ENCODE results near the gene CLDN2. TPM values are rescaled to one million over a fixed set of nuclear protein-coding genes. Genes with fewer than 3 reads are reported as not detected.

CLDN2 gene
- polyA plus RNA-seq, 5 donors, result 30.2 to 80.0 (median 60.5) TPM

DNA sequence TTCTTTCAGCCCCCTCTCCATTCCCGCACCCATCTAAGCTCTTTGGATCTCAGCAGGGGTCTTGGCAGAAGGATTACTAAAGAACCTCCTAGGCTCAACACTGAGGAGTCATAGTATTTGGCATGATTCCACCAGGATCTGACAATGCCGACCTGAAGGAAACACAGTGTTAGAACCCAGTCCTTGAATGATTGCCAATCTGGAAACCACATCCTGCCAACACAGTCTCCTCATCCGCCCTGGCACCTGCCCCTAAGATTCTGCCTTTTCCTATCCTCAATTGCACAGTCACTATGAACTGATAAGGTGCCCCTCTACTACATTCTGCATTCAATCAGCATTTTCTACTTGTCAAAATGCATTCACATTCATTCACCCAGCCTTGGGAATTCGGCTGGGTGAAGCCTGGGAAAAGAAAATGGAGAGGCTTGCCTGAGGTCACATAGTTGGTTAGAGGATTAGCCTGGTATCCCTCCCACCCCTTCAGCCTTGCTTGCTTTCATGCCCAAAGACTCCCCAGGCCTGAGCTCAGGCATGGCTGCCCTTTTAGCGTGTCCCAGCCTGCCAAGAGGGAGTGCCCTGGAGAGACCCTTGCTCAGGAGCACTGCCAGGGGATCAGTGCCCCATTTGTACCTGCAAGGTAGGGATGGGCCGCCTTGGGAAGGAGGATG, 2.2 kb upstream of the CLDN2 start:
- peak in 1 of 2 donors; percentile 13 for DNase-seq

DNA sequence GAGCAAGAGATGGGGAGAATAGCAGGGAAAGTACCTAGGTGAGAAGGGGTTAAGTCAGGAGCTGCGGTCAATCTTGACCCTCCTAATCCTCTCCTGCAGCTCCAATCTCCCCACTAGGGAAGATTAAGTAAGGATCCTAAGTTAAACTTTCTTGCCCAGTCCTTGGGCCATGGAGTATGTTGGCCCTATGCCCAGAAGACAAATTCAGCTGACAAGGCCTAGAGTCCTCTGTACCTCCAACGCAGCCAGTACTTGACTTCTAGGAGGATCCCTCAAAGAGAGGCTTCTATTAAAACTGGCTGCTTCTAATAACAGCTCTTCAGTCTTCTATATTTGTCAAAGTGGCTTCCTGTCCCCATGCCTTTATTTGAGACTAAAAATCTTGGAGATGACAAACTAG, 1.4 kb downstream of the CLDN2 start:
- DNase-seq, result no peak

DNA sequence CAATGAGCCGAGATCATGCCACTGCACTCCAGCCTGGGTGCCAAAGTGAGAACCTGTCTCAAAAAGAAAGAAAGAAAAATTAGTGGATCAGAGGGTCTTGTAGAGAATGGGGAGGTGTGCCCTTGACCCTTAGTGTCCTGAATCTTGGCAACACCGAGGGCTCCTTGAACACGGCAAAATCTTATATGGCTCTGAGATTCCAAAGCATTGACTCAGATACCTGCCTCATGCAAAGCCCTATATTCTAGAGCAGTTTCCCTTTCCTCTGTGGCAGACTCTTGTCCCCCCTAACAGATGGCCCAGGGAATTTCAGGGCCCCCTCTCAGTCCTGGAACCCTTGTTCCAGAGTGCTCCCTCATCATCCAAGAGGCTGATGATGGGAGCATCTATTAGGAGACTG, 6.8 kb downstream of the CLDN2 start:
- no peak for DNase-seq

DNA sequence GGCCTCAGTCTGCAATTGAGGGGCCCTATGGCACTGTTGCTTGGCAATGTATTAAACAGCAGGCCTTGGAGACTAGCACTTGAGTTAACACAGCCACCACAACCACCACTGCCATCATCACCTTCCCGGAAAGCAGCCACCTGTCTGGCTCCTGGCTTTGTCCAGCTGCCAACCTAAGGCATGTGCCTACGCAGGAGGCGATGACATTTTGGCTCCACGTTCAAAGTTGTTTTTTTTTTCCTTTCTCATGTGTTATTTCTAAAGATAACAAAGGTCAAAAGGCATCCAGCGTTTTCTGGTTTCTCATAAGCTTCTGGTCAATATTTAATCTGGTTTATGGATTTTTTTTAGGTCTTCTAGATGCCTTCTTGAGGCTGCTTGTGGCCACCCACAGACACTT, 7.5 kb downstream of the CLDN2 start:
- no peak for DNase-seq

DNA sequence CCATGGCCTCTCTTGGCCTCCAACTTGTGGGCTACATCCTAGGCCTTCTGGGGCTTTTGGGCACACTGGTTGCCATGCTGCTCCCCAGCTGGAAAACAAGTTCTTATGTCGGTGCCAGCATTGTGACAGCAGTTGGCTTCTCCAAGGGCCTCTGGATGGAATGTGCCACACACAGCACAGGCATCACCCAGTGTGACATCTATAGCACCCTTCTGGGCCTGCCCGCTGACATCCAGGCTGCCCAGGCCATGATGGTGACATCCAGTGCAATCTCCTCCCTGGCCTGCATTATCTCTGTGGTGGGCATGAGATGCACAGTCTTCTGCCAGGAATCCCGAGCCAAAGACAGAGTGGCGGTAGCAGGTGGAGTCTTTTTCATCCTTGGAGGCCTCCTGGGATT, 8.0 kb downstream of the CLDN2 start:
- DNase-seq, result no peak

DNA sequence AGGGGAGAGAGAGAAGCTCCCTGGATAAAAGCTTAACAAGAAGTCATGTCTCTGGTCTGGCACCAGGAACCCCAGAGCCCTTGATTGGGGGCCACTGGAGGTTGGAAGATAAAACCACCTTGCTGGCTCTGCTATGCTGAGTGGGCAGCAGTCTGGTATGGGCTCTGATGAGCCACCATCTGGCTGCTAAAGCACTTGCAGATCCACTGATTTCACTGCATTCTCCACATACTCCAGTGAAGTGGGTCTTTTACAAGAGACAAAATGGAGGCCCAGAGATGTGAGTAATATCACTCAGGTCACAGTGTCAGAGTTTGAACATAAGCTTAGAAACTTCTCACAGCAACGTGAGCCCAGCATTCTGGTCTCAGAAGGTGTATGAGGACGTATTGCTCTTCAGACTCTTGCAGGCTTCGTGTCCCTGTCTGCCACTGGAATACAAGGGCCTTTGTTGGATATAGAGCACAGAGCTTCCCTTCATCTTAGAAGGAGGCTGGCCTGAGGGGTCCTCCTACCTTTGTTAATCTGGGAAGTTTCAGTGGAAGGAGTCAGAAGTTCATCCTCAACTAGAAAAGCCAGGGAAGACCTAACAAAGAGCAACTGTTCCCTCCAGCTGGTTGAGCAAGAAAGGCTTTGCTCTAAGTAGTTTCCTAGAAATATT, 11.8 kb downstream of the CLDN2 start:
- no peak for DNase-seq

DNA sequence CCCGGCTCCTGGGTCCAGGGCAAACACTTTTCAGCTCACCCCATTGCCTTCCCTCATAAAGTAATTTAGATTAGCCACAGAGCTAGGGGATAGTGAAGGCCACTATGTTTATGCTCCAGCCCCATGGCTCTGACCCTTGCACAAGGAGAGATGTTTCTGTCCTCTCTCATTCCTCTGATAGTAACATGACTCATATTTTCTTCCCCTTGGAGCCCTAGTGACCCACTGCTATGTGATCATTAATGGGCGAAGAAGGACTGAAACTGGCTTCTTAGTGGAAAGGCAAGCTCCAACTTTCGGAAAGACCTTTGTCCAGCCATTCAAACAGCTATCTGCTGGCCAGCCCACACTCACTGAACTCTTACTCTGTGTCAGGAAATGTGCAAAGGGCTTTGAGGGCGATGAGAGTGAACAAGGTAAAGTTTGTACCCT, 12.3 kb downstream of the CLDN2 start:
- DNase-seq, result no peak

DNA sequence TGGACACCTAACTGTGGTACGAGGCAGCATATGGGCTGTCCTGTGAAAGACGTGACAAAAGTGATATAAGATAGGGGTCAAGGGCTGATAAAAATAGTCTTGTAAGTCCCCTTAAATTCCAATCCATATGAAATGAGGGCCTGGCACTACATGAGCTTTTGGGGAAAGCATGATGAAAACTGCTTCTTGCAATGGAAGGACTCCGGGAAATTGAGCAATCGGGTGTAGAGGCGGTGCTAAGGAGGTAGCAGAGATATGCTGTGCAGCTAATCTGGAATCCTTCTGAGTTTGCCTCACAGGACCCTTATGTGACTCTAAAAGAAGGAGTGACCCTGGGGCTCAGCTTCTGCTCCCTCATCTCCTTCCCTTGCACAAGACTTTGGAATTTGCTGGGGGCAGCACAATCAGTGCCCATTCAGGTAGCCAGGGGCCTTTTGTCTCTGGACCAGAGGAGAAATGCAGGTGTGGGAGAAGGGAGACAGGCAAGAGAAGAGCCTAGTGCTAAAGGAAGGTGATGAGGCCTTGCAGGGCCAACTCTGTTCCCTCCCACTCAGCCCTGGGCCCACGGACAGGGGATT, 12.8 kb downstream of the CLDN2 start:
- no peak for DNase-seq

DNA sequence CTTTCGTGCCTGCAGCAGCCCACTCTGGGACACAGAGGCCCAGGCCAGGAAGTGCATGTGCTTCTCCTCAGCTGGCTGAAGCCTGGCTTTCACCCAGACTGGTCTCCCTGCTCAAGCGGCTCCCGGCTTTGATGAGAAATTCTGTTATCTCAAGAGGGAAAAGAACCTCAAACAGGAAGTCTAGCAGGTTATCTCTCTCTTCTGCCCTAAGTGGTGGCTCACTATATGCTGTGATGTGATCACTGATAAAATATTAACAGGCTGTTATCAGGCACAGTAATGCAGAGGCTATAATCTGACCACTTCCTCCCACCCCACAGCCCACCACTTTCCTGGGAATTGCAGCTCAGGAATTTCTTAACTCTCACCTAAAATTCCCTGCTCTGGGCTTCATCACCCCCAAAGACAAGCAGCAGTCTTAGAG, 13.3 kb downstream of the CLDN2 start:
- peak in 1 of 2 donors; percentile 36 for DNase-seq

DNA sequence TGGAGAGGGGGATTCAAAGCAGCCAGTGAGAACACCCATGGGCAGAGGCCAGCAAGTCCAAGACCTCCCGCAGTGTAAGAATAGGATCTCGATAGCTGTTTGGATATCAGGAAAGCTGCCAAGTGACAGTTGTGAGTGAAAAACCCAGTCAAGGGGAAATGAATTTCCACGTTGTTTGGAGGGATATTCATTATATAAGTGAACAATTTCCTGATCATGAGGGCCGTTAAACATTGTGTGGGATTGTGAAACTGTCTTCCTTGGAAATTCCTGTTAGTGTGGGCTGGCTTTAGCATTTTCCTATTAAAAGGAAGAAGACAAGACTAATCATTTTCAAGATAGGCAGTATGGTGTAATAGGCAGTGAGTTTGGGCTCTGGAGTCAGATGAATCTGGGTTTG, 15.0 kb downstream of the CLDN2 start:
- no peak for DNase-seq

DNA sequence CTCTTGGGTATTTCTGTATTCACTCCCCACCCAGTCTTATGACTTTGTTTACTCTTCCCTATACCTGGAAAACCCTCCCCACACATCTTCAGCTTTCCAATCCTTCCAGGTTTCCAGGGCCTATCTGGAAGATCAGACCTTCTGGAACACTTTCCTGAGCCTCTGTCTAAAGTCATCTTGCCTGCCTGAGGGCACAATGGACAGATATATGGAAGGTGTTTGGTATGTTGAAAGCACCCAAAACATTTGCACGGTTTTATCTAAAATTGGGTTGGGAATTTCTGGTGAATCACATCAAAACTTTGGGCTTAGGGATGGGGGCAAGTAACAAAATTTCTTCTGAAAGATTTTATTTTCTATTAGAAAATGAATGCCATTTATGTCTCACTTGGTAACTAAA, 16.0 kb downstream of the CLDN2 start:
- DNase-seq, result no peak

DNA sequence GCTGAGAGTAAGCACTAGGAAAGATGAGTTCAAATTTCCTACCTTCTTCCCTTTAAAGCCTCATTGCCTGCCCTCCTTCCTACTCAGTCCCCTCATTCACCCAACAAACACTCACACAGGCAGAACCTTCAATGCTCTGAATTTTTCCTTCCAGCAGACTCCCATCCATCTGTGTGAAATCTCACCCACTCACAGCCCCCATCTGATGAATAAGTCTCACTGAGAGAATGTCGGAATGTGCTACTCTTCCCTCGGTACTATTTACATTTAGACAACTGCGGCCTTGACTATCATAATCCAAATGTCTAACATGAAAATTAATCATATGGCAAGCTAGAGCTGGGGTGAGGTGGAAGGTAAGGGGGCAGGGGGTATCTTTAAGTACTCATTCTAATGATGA, 19.4 kb downstream of the CLDN2 start:
- no peak for DNase-seq

DNA sequence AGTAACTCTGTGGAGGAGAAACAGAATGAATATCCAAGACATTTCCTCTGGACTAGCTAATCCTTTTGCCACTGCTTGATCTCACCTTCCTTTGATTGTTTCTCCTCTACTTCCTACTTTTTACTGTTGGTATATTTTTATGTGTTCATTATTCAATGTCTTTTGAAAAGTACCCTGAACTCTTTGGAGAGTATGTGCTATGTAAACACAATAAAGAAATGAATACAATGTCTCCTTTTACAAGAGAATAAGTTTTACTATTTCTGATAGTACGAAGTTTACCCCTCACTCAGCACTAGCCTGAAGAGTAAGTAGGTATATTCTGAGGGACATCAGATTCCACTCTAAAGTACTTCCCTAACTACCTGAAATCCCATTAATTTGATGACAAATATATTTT, 19.9 kb downstream of the CLDN2 start:
- DNase-seq, result no peak

DNA sequence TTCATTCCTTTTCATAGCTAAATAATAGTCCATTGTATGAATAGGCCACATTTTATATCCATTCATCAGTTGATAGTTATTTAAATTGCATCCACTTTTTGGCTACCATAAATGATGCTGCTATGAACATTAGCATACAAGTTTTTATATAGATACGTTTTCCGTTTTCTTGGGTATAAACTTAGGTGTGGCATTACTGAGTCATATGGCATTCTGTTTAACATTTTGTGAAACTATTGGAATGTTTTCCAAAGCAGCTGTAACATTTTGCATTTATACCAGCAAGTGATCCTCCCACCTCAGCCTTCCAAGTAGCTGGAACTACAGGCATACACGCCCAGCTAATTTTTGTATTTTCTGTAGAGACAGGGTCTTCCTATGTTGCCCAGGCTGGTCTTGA, 26.3 kb downstream of the CLDN2 start:
- no peak for DNase-seq

DNA sequence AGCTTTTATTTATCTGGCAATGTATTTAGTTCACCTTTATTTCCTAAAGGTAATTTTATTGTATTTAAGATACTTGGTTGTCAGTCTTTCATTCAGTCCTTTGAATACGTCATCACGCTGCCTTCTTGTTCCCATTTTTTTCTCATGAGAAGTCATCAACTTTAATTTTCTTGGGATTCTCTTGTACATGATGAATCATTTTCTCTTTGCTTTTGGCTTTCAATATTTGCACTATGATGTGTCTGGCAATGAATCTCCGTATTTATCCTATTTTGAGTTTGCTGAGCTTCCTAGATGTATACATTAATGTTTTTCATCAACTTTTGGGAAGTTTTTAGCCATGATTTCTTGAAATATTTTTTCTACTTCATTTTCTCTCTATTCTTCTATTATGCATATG, 28.4 kb downstream of the CLDN2 start:
- no peak for DNase-seq

DNA sequence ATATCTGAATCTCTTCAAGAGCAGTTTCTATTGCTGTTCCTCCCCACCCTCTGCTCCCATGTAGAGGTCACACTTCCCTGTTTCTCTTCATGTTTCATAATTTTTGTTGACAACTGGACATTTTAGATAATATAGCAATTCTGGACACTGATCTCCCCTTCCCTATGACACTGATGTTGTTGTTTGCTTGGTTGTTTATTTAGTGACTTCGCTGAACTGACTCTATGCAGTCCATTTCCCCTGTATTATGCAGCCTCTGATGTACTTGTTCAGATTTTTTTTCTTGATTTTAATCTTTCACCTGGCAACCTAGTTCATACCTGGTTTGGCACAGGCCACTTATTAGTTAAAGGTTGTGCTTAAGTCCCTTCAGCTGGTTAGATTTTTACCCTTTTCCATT, 29.2 kb downstream of the CLDN2 start:
- no peak for DNase-seq

DNA sequence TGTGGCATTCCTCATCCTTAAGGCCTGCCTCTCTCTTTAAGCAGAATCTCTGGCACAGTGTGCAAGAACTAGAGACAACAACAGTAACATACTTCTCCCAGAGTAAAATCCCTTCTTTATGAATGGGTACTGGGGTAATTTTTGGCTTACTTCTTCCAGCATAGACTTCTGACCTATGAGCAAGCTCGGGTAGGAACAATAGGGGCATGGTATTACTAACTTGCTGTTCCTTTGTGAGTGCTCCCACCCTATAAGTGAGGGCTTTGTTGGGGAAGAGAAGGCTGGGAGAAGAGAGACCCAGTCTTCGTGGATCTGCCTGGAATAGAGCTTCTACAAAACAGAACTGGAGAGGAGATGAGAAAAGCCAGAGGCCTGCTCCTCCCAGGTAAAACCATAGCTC, 30.2 kb downstream of the CLDN2 start:
- DNase-seq, result no peak

DNA sequence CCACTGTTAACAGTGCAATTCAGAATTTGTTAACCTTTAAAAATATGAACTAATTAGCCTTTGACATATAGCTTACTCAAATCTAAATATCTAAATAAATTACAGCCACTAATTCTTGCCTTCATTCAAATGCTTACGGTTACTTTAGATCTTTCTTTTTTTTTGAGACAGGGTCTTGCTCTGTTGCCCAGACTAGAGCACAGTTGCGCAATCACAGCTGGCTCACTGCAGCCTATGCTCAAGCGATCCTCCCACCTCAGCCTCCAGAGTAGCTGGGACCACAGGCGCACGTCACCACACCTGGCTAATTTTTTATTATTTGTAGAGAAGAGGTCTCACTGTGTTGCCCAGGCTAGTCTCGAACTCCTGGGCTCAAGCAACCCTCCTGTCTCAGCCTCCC, 31.0 kb downstream of the CLDN2 start:
- DNase-seq, result no peak

DNA sequence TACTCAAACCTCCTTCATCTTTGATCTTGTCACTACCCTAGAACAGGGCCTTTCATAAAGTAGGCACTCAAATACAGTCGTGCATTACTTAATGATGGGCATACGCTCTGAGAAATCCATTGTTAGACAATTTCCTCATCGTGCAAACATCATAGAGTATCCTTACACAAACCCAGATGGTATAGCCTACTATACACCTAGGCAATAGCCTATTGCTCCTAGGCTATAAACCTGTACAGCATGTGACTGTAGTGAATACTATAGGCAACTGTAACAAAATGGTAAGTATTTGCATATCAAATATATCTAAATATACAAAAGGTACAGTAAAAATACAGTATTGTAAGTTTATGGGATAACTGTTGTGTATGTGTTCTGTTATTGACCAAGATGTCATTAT, 31.9 kb downstream of the CLDN2 start:
- no peak for DNase-seq

DNA sequence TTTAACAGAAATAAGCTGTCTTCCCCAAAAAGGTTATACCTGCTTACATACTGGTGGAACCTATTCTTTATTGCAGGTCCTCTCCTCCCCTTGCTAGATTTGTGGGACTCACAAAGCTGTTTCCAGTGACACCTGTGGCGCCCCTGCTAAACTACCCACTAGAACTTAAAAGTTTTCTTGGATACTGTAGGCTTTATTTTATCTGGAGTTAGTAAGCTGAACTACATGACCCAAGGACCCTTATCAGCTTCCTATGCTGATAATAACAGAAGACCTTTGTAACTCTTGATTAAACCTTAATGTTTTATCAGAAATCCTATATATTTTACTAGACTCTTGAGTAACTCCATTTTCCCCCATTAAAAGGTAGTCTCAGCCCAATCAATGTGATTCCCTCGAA, 32.3 kb downstream of the CLDN2 start:
- DNase-seq, result no peak

DNA sequence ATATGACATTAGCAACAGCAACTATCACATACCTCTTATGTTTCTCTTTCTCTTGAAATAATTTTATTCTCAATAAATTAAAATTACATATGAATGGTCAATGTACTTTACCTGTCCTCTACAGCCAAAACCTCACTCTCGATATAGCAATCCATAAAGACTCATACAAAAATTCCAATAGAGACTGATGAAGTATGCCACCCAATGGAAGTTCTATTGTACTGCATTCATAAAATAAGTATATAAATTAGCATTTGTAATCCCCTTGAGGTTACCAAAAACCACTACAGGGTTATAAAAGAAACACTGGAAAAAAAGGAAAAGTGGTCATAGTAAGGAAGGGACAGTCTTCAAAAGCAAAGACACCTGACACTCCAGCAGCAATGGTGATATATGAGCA, 32.8 kb downstream of the CLDN2 start:
- DNase-seq, result no peak

DNA sequence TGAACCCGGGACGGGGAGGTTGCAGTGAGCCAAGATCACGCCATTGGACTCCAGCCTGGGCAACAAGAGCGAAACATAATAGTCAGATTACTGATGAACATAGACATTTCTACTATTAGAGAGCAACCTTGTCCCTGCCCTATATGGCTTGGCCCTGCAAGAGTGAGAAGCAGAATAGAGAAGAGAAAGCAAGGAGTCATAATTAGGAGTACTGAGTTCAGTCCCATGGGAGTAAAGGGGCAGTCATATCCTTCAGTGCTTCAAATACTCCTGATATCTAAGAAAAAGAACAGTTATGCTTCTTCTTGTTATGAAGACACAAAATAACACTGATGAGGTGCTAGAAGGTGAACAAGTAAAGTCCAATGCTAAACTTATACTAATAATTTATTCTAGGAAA, 33.8 kb downstream of the CLDN2 start:
- DNase-seq, result no peak

DNA sequence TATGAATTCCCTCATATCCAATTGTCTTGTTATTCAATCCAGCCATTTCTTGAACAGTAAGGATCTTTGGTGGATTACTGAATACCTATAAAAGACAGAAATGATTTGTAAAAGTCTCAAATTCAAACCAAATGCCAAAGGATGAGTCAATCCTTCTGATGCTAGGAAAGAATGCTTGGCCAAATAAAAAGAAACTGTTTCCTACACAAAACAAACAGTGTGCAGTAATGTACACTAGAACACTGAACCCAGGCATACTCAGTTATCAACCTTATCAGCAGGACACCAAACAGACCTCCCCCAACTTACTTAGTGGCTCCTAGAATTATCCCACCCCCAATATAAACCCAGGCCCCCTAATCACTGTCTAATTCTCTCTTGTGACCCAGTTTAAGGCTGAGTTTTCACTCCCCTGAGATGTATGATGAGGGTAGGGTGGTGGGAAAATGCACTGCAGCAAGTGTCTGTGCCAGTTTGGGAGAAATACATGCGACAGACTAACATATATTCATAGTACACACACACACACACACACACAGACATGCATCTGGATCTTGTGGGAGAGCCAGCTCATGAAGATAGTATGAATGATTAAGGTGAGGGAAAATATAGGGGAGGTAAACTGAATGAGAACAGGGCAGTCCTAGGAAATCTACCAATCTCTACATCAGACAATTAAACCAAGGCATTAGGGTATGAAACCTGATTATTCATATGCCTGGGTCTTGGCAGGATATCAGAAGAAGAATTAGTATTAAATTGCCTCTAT, 35.0 kb downstream of the CLDN2 start:
- no peak for DNase-seq

Measured in right lung (tissue), 5 donors.